Measurements from ENCODE around the gene TUBA4A.

DNA sequence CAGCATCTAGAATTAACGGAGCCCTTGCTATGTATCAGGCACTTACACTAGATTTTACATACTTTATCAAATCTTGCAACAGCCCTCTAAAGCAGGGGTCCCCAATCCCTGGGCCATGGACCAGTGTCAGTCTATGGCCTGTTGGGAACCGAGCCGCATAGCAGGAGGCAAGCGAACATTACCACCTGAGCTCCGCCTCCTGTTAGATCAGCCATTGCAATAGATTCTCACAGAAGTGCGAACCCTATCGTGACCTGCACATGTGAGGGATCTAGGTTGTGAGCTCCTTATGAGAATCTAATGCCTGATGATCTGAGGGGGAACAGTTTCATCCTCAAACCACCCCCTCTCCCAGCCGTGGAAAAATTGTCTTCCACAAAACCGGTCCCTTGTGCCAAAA lies 38.9 kb upstream of the TUBA4A start:
- TF ChIP-seq, protein P1, sequence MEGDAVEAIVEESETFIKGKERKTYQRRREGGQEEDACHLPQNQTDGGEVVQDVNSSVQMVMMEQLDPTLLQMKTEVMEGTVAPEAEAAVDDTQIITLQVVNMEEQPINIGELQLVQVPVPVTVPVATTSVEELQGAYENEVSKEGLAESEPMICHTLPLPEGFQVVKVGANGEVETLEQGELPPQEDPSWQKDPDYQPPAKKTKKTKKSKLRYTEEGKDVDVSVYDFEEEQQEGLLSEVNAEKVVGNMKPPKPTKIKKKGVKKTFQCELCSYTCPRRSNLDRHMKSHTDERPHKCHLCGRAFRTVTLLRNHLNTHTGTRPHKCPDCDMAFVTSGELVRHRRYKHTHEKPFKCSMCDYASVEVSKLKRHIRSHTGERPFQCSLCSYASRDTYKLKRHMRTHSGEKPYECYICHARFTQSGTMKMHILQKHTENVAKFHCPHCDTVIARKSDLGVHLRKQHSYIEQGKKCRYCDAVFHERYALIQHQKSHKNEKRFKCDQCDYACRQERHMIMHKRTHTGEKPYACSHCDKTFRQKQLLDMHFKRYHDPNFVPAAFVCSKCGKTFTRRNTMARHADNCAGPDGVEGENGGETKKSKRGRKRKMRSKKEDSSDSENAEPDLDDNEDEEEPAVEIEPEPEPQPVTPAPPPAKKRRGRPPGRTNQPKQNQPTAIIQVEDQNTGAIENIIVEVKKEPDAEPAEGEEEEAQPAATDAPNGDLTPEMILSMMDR (optimal IDR thresholded peaks at IDR 0.05 in 1 of 3, IDR thresholded peaks at IDR 0.05 in 1 of 3, conservative IDR thresholded peaks at IDR 0.05 in 1 of 3; ENCODE audit: extremely low read depth in 1 of 3, insufficient read depth in 2 of 3, low read length in 3 of 3): no peak
- TF ChIP-seq EZH2 (IDR thresholded peaks at IDR 0.05; ENCODE audit: low read length): no peak

Measured in keratinocyte (primary cell).